ENCODE data around the gene ELOB.
A peak's percentile ranks its signal among the peaks of the same experiment; 100 is the strongest.

The ELOB gene

GRCh38 chr16:2766430-2767139, 10.5 kb downstream of the ELOB start:
- no peak overlapping the region for H3K4me3 ChIP-seq (ENCODE audit: low read depth, low read length)
- H3K79me2 ChIP-seq (ENCODE audit: control insufficient read depth, insufficient read depth, low read length, unreplicated experiment): peaks cover 71% of the 10 kb centered on the region
- H3K27ac ChIP-seq (ENCODE audit: low read depth, low read length): no peak overlapping the region
- peaks cover 50% of the 10 kb centered on the region for H3K4me1 ChIP-seq (ENCODE audit: control insufficient read depth, insufficient read depth, low read length, unreplicated experiment)
- no peak overlapping the region for H2AFZ ChIP-seq (ENCODE audit: low read length, unreplicated experiment)
- H3K27me3 ChIP-seq (ENCODE audit: insufficient read depth, low read length): no peaks in the 10 kb centered on the region
- H3K36me3 ChIP-seq (ENCODE audit: insufficient read depth, low read length): peaks cover 72% of the 10 kb centered on the region

- Histone ChIP-seq H3K4me3 (ENCODE audit: low read depth, low read length) (no peak overlapping the region), H3K4me1 (ENCODE audit: control insufficient read depth, insufficient read depth, low read length, unreplicated experiment) (peaks cover 43% of the 10 kb centered on the region), H3K27me3 (ENCODE audit: insufficient read depth, low read length) (no peaks in the 10 kb centered on the region), H2AFZ (ENCODE audit: low read length, unreplicated experiment) (no peak overlapping the region), H3K79me2 (ENCODE audit: control insufficient read depth, insufficient read depth, low read length, unreplicated experiment) (peaks cover 71% of the 10 kb centered on the region), H3K27ac (ENCODE audit: low read depth, low read length) (no peak overlapping the region), H3K36me3 (ENCODE audit: insufficient read depth, low read length) (peaks cover 79% of the 10 kb centered on the region)
Measured at GRCh38 chr16:2765462-2766404, 11.3 kb downstream of the ELOB start.

- peaks cover 77% of the 10 kb centered on the region for H3K79me2 ChIP-seq (ENCODE audit: control insufficient read depth, insufficient read depth, low read length, unreplicated experiment)
- H3K4me1 ChIP-seq (ENCODE audit: control insufficient read depth, insufficient read depth, low read length, unreplicated experiment): peaks cover 32% of the 10 kb centered on the region
- no peaks in the 10 kb centered on the region for H3K27me3 ChIP-seq (ENCODE audit: insufficient read depth, low read length)
- H2AFZ ChIP-seq (ENCODE audit: low read length, unreplicated experiment): no peak overlapping the region
- no peak overlapping the region for H3K27ac ChIP-seq (ENCODE audit: low read depth, low read length)
- H3K36me3 ChIP-seq (ENCODE audit: insufficient read depth, low read length): peaks cover 81% of the 10 kb centered on the region
- no peak overlapping the region for H3K4me3 ChIP-seq (ENCODE audit: low read depth, low read length)
Measured at GRCh38 chr16:2764718-2765117, 12.4 kb downstream of the ELOB start.

GRCh38 chr16:2763173-2763572, 13.9 kb downstream of the ELOB start:
- peaks cover 86% of the 10 kb centered on the region for H3K36me3 ChIP-seq (ENCODE audit: insufficient read depth, low read length)
- H3K27me3 ChIP-seq (ENCODE audit: insufficient read depth, low read length): no peaks in the 10 kb centered on the region
- peaks cover 93% of the 10 kb centered on the region for H3K79me2 ChIP-seq (ENCODE audit: control insufficient read depth, insufficient read depth, low read length, unreplicated experiment)
- peaks cover 17% of the 10 kb centered on the region for H3K4me1 ChIP-seq (ENCODE audit: control insufficient read depth, insufficient read depth, low read length, unreplicated experiment)
- H2AFZ ChIP-seq (ENCODE audit: low read length, unreplicated experiment): no peak overlapping the region
- H3K4me3 ChIP-seq (ENCODE audit: low read depth, low read length): no peak overlapping the region
- H3K27ac ChIP-seq (ENCODE audit: low read depth, low read length): no peak overlapping the region

GRCh38 chr16:2762711-2763110, 14.4 kb downstream of the ELOB start:
- H3K79me2 ChIP-seq (ENCODE audit: control insufficient read depth, insufficient read depth, low read length, unreplicated experiment): peaks cover 94% of the 10 kb centered on the region
- H3K27ac ChIP-seq (ENCODE audit: low read depth, low read length): no peak overlapping the region
- peaks cover 90% of the 10 kb centered on the region for H3K36me3 ChIP-seq (ENCODE audit: insufficient read depth, low read length)
- H3K4me1 ChIP-seq (ENCODE audit: control insufficient read depth, insufficient read depth, low read length, unreplicated experiment): peaks cover 12% of the 10 kb centered on the region
- H2AFZ ChIP-seq (ENCODE audit: low read length, unreplicated experiment): no peak overlapping the region
- no peaks in the 10 kb centered on the region for H3K27me3 ChIP-seq (ENCODE audit: insufficient read depth, low read length)
- H3K4me3 ChIP-seq (ENCODE audit: low read depth, low read length): no peak overlapping the region

GRCh38 chr16:2761886-2762583, 15.0 kb downstream of the ELOB start:
- Histone ChIP-seq H3K79me2 (ENCODE audit: control insufficient read depth, insufficient read depth, low read length, unreplicated experiment) (peaks cover 98% of the 10 kb centered on the region), H3K36me3 (ENCODE audit: insufficient read depth, low read length) (peaks cover 95% of the 10 kb centered on the region), H3K4me1 (ENCODE audit: control insufficient read depth, insufficient read depth, low read length, unreplicated experiment) (peaks cover 6% of the 10 kb centered on the region), H2AFZ (ENCODE audit: low read length, unreplicated experiment) (no peak overlapping the region), H3K27ac (ENCODE audit: low read depth, low read length) (no peak overlapping the region), H3K4me3 (ENCODE audit: low read depth, low read length) (no peak overlapping the region), H3K27me3 (ENCODE audit: insufficient read depth, low read length) (no peaks in the 10 kb centered on the region)

DNA sequence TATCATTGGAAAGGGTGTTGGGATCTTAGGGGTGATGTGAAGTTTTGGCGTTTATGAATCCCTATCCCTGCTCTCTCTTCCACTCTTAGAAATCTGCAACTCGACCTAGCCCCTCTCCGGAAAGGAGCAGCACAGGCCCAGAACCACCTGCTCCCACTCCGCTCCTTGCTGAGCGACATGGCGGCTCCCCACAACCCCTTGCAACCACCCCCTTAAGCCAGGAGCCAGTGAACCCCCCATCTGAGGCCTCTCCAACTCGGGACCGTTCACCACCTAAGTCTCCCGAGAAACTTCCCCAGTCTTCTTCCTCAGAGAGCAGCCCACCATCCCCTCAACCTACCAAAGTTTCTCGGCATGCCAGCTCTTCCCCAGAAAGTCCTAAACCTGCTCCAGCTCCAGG, 15.6 kb downstream of the ELOB start:
- Histone ChIP-seq H3K79me2 (ENCODE audit: control insufficient read depth, insufficient read depth, low read length, unreplicated experiment) (peaks cover 99% of the 10 kb centered on the region), H3K4me3 (ENCODE audit: low read depth, low read length) (no peak overlapping the region), H3K27me3 (ENCODE audit: insufficient read depth, low read length) (no peaks in the 10 kb centered on the region), H3K27ac (ENCODE audit: low read depth, low read length) (no peak overlapping the region), H2AFZ (ENCODE audit: low read length, unreplicated experiment) (no peak overlapping the region), H3K36me3 (ENCODE audit: insufficient read depth, low read length) (peaks cover 94% of the 10 kb centered on the region), H3K4me1 (ENCODE audit: control insufficient read depth, insufficient read depth, low read length, unreplicated experiment) (no peaks in the 10 kb centered on the region)

GRCh38 chr16:2757344-2757743, 19.7 kb downstream of the ELOB start:
- no peaks in the 10 kb centered on the region for H3K27me3 ChIP-seq (ENCODE audit: insufficient read depth, low read length)
- peaks cover 56% of the 10 kb centered on the region for H3K36me3 ChIP-seq (ENCODE audit: insufficient read depth, low read length)

GRCh38 chr16:2756288-2757015, 20.6 kb downstream of the ELOB start:
- no peak overlapping the region; the same call in 1 of the 2 replicates for H3K4me3 ChIP-seq (ENCODE audit: low read depth, low read length)
- H3K27me3 ChIP-seq (ENCODE audit: insufficient read depth, low read length): no peaks in the 10 kb centered on the region
- H3K4me1 ChIP-seq (ENCODE audit: control insufficient read depth, insufficient read depth, low read length, unreplicated experiment): peaks cover 17% of the 10 kb centered on the region
- H3K36me3 ChIP-seq (ENCODE audit: insufficient read depth, low read length): peaks cover 47% of the 10 kb centered on the region
- no peak overlapping the region for H3K27ac ChIP-seq (ENCODE audit: low read depth, low read length)
- peaks cover 88% of the 10 kb centered on the region for H3K79me2 ChIP-seq (ENCODE audit: control insufficient read depth, insufficient read depth, low read length, unreplicated experiment)
- no peak overlapping the region for H2AFZ ChIP-seq (ENCODE audit: low read length, unreplicated experiment)

More at GRCh38 chr16:2757344-2757743, 19.7 kb downstream of the ELOB start:
- peaks cover 95% of the 10 kb centered on the region for H3K79me2 ChIP-seq (ENCODE audit: control insufficient read depth, insufficient read depth, low read length, unreplicated experiment)
- H3K4me3 ChIP-seq (ENCODE audit: low read depth, low read length): no peak overlapping the region
- H2AFZ ChIP-seq (ENCODE audit: low read length, unreplicated experiment): no peak overlapping the region
- H3K27ac ChIP-seq (ENCODE audit: low read depth, low read length): no peak overlapping the region
- peaks cover 15% of the 10 kb centered on the region for H3K4me1 ChIP-seq (ENCODE audit: control insufficient read depth, insufficient read depth, low read length, unreplicated experiment)

DNA sequence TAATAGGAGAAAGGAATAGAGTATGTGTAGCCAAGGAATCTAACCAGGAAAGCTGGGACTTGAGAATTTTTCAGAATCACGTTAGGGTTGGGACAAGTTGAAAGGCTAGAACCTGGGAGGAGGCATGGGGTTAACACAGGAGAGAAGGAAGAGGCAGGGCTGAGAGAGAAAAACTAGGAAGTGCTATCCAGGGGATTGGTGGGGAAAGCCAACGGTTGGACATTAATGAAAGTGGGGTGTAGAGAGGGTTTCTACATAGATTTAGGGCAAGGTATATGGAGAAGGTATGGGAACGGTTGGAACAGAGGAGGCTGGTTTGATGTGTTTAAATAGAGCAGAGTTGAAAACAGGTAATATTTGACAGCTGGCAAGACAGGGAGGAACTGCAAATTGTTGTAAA, 21.9 kb downstream of the ELOB start:
- Histone ChIP-seq H3K4me3 (ENCODE audit: low read depth, low read length) (peak overlapping the region; percentile 94), H3K27me3 (ENCODE audit: insufficient read depth, low read length) (no peaks in the 10 kb centered on the region), H2AFZ (ENCODE audit: low read length, unreplicated experiment) (no peak overlapping the region), H3K4me1 (ENCODE audit: control insufficient read depth, insufficient read depth, low read length, unreplicated experiment) (peaks cover 24% of the 10 kb centered on the region), H3K79me2 (ENCODE audit: control insufficient read depth, insufficient read depth, low read length, unreplicated experiment) (peaks cover 84% of the 10 kb centered on the region), H3K27ac (ENCODE audit: low read depth, low read length) (no peak overlapping the region), H3K36me3 (ENCODE audit: insufficient read depth, low read length) (peaks cover 34% of the 10 kb centered on the region)

All from ACC112 (cell line).